HepG2 (cell line): ENCODE measurements around the gene DLX4. TPM values are rescaled to one million over a fixed set of nuclear protein-coding genes. Genes with fewer than 3 reads are reported as not detected.

ENCODE experiments used
- ATRX ChIP-seq: sonication (generic); formaldehyde crosslinking; IDR thresholded peaks from 2 replicates; pipeline ENCODE4 v1.4.0; 2020; ENCODE audit warnings: missing genetic modification reagents, borderline replicate concordance
- EED ChIP-seq: sonication (generic); formaldehyde crosslinking; IDR thresholded peaks from 2 replicates; pipeline ENCODE4 v1.5.0; 2020; ENCODE audit warnings: mild to moderate bottlenecking, missing genetic modification reagents
- ESRRA ChIP-seq: sonication (generic); formaldehyde crosslinking; IDR thresholded peaks from 2 replicates; pipeline ENCODE4 v1.5.1; 2020; ENCODE audit warnings: mild to moderate bottlenecking, low read depth, missing genetic modification reagents
- FLYWCH1 ChIP-seq: sonication (generic); formaldehyde crosslinking; IDR thresholded peaks from 2 replicates; pipeline ENCODE4 v1.8.1; 2023; ENCODE audit warnings: mild to moderate bottlenecking, missing genetic modification reagents
- KMT2B ChIP-seq: IDR thresholded peaks from 2 replicates; pipeline ENCODE4 v1.6.1; 2016; ENCODE audit warnings: missing genetic modification reagents, missing compliant biosample characterization
- NCOR1 ChIP-seq: fragments of 200-600 bp; sonication (generic); IDR thresholded peaks from 2 replicates; pipeline ENCODE4 v1.7.0; 2017; ENCODE audit warnings: antibody characterized with exemption, low read length, borderline replicate concordance
- NFIC ChIP-seq: IDR thresholded peaks from 2 replicates; pipeline ENCODE4 v1.6.1; 2012; ENCODE audit warnings: mild to moderate bottlenecking, low read length, inconsistent platforms
- RBM22 ChIP-seq: fragments of 200-400 bp; formaldehyde crosslinking; optimal IDR thresholded peaks from 2 replicates; pipeline ENCODE3; 2017; ENCODE audit warnings: mild to moderate bottlenecking, low read length, moderate library complexity
- REL ChIP-seq: sonication (generic); formaldehyde crosslinking; conservative IDR thresholded peaks from 2 replicates; pipeline ENCODE4 v1.8.0; 2022; ENCODE audit warnings: mild to moderate bottlenecking, missing genetic modification reagents, moderate library complexity
- RORA ChIP-seq: sonication (generic); formaldehyde crosslinking; IDR thresholded peaks from 2 replicates; pipeline ENCODE4 v1.5.0; 2020; ENCODE audit warnings: mild to moderate bottlenecking, missing genetic modification reagents, moderate library complexity
- SPEN ChIP-seq: sonication (generic); formaldehyde crosslinking; IDR thresholded peaks from 2 replicates; pipeline ENCODE4 v1.5.1; 2020; ENCODE audit warnings: low read depth, mild to moderate bottlenecking, missing genetic modification reagents
- ZMYM3 ChIP-seq: sonication (generic); formaldehyde crosslinking; IDR thresholded peaks from 2 replicates; pipeline ENCODE4 v1.5.1; 2020; ENCODE audit warnings: mild to moderate bottlenecking, missing genetic modification reagents
- ZNF232 ChIP-seq: sonication (generic); formaldehyde crosslinking; IDR thresholded peaks from 2 replicates; pipeline ENCODE4 v1.4.0; 2020; ENCODE audit warnings: missing genetic modification reagents, borderline replicate concordance
- ZNF33B ChIP-seq: sonication (generic); formaldehyde crosslinking; IDR thresholded peaks from 2 replicates; pipeline ENCODE4 v1.5.1; 2020; ENCODE audit warnings: mild to moderate bottlenecking, missing genetic modification reagents
- ZSCAN29 ChIP-seq: sonication (generic); formaldehyde crosslinking; conservative IDR thresholded peaks from 2 replicates; pipeline ENCODE4 v1.4.0; 2020; ENCODE audit warnings: mild to moderate bottlenecking, missing genetic modification reagents
- polyA plus RNA-seq, 8 experiments: library from polyadenylated mRNA; depleted of rRNA in 3 of 8; stranded (reverse) in 7 of 8; unstranded in 1 of 8; fragments of >200 nt; fragmentation: Illumina TruSeq in 4 of 8; extraction: Trizol in 4 of 8; gene quantifications; 2 replicates each; pipeline versions ENCODE4 v1.2.1 to v1.2.3, GENCODE V29; 2011 to 2016; ENCODE audit warnings: low read depth in 4 of 8, missing spikeins in 1 of 8, mixed read lengths in 1 of 8; ENCODE audit not compliant: insufficient read depth in 1 of 8
- total RNA-seq, 5 experiments: library from RNA; depleted of rRNA; stranded (reverse); fragments of >200 nt; fragmentation: Illumina TruSeq; extraction: Trizol; gene quantifications; 2 replicates each; pipeline ENCODE4 v1.2.3, GENCODE V29; 2016; ENCODE audit warnings: low read depth in 1 of 5
- TF ChIP-seq, protein P1 (sequence below): sonication (generic); formaldehyde crosslinking; IDR thresholded peaks from 2 replicates; pipeline ENCODE4 v1.8.1; 2022; ENCODE audit warnings: low read depth, mild to moderate bottlenecking, missing genetic modification reagents
- TF ChIP-seq, protein P2 (sequence below): sonication (generic); formaldehyde crosslinking; IDR thresholded peaks from 2 replicates; pipeline ENCODE4 v1.9.0; 2021; ENCODE audit warnings: missing genetic modification reagents, borderline replicate concordance
- TF ChIP-seq, protein P3 (sequence below): IDR thresholded peaks from 2 replicates; pipeline ENCODE4 v1.6.1; 2016; ENCODE audit warnings: low read depth, borderline replicate concordance
- TF ChIP-seq, protein P4 (sequence below): sonication (generic); formaldehyde crosslinking; IDR thresholded peaks from 2 replicates; pipeline ENCODE4 v1.5.0; 2020; ENCODE audit warnings: mild to moderate bottlenecking, missing genetic modification reagents
- TF ChIP-seq, protein P5 (sequence below): sonication (generic); formaldehyde crosslinking; IDR thresholded peaks from 2 replicates; pipeline ENCODE4 v1.4.0; 2020; ENCODE audit warnings: missing genetic modification reagents

Gene DLX4
- total and polyA plus RNA-seq, 2 of the 13 experiments (the other 11 are each of a cell fraction or from before 2014, with no cell fraction given), result 0.55 to 2.3 TPM

DNA sequence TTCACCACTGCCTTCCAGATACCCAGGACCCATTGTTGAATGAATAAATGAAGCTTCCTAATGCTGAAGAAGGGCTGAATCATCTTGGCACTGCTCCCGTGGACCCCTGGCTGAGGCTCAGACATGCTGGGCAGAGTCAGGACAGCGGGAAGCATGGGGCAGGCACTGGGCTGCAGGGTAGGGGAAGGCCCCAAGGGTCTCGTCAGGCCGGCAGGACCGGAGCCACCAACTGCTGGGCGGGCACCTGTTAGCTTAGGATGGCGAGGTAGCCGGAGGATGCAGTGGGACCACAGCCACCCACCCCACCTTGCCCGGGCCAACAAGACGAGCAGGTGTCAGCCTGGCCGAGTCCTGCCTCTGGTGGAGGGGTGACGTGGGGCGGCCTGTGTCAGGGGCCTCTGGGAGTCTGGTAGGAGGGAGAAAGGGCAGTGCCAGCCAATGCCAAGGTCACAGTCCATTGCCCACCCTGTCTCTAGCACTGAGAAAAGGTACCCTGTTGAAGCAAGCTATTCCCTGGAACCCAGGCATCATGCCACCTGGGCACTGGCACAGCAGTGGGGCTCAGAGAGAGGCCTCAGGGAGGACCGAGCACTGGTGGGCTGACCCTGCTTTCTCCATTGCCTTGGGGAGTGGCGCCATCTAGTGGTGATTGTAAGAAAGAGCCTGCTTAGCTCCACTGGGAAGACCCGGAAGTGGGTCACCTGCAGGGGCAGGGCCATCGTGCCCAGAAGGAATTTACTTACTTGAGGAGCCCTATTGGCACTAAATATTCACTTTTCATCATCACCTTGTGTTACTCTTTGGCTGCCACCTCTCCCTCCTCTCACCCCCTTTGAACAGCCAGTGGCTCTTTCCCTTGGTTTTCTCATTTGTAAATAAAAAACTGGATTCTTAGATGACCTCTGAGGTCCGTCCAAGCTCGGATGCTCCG, 29.0 kb downstream of the DLX4 start (continued):
- TF ChIP-seq, protein P1, sequence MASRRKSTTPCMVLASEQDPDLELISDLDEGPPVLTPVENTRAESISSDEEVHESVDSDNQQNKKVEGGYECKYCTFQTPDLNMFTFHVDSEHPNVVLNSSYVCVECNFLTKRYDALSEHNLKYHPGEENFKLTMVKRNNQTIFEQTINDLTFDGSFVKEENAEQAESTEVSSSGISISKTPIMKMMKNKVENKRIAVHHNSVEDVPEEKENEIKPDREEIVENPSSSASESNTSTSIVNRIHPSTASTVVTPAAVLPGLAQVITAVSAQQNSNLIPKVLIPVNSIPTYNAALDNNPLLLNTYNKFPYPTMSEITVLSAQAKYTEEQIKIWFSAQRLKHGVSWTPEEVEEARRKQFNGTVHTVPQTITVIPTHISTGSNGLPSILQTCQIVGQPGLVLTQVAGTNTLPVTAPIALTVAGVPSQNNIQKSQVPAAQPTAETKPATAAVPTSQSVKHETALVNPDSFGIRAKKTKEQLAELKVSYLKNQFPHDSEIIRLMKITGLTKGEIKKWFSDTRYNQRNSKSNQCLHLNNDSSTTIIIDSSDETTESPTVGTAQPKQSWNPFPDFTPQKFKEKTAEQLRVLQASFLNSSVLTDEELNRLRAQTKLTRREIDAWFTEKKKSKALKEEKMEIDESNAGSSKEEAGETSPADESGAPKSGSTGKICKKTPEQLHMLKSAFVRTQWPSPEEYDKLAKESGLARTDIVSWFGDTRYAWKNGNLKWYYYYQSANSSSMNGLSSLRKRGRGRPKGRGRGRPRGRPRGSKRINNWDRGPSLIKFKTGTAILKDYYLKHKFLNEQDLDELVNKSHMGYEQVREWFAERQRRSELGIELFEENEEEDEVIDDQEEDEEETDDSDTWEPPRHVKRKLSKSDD (CRISPR knock-in tag), result no peak
- TF ChIP-seq NFIC (no peak), ESRRA (CRISPR knock-in tag) (no peak), NCOR1 (no peak), REL (CRISPR knock-in tag) (no peak), RBM22 (no peak), ZNF33B (CRISPR knock-in tag) (no peak), ZSCAN29 (CRISPR knock-in tag) (no peak), FLYWCH1 (no peak), EED (CRISPR knock-in tag) (no peak), RORA (no peak), ZNF232 (CRISPR knock-in tag) (no peak; the same call in 1 of the 2 replicates), ZMYM3 (CRISPR knock-in tag) (no peak), ATRX (no peak), SPEN (no peak), KMT2B (CRISPR knock-in tag) (no peak)
- TF ChIP-seq, protein P2, sequence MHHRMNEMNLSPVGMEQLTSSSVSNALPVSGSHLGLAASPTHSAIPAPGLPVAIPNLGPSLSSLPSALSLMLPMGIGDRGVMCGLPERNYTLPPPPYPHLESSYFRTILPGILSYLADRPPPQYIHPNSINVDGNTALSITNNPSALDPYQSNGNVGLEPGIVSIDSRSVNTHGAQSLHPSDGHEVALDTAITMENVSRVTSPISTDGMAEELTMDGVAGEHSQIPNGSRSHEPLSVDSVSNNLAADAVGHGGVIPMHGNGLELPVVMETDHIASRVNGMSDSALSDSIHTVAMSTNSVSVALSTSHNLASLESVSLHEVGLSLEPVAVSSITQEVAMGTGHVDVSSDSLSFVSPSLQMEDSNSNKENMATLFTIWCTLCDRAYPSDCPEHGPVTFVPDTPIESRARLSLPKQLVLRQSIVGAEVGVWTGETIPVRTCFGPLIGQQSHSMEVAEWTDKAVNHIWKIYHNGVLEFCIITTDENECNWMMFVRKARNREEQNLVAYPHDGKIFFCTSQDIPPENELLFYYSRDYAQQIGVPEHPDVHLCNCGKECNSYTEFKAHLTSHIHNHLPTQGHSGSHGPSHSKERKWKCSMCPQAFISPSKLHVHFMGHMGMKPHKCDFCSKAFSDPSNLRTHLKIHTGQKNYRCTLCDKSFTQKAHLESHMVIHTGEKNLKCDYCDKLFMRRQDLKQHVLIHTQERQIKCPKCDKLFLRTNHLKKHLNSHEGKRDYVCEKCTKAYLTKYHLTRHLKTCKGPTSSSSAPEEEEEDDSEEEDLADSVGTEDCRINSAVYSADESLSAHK (CRISPR knock-in tag), result no peak
- TF ChIP-seq, protein P3, sequence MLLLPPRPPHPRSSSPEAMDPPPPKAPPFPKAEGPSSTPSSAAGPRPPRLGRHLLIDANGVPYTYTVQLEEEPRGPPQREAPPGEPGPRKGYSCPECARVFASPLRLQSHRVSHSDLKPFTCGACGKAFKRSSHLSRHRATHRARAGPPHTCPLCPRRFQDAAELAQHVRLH (CRISPR knock-in tag), result peak; percentile 37; the same call in 1 of the 2 replicates
- TF ChIP-seq, protein P4, sequence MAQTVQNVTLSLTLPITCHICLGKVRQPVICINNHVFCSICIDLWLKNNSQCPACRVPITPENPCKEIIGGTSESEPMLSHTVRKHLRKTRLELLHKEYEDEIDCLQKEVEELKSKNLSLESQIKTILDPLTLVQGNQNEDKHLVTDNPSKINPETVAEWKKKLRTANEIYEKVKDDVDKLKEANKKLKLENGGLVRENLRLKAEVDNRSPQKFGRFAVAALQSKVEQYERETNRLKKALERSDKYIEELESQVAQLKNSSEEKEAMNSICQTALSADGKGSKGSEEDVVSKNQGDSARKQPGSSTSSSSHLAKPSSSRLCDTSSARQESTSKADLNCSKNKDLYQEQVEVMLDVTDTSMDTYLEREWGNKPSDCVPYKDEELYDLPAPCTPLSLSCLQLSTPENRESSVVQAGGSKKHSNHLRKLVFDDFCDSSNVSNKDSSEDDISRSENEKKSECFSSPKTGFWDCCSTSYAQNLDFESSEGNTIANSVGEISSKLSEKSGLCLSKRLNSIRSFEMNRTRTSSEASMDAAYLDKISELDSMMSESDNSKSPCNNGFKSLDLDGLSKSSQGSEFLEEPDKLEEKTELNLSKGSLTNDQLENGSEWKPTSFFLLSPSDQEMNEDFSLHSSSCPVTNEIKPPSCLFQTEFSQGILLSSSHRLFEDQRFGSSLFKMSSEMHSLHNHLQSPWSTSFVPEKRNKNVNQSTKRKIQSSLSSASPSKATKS (CRISPR knock-in tag), result no peak
- TF ChIP-seq, protein P5, sequence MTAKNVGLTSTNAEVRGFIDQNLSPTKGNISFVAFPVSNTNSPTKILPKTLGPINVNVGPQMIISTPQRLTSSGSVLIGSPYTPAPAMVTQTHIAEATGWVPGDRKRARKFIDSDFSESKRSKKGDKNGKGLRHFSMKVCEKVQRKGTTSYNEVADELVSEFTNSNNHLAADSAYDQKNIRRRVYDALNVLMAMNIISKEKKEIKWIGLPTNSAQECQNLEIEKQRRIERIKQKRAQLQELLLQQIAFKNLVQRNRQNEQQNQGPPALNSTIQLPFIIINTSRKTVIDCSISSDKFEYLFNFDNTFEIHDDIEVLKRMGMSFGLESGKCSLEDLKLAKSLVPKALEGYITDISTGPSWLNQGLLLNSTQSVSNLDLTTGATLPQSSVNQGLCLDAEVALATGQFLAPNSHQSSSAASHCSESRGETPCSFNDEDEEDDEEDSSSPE (CRISPR knock-in tag), result no peak
